ENCODE results near the gene ACTN1.

ACTN1 gene

DNA sequence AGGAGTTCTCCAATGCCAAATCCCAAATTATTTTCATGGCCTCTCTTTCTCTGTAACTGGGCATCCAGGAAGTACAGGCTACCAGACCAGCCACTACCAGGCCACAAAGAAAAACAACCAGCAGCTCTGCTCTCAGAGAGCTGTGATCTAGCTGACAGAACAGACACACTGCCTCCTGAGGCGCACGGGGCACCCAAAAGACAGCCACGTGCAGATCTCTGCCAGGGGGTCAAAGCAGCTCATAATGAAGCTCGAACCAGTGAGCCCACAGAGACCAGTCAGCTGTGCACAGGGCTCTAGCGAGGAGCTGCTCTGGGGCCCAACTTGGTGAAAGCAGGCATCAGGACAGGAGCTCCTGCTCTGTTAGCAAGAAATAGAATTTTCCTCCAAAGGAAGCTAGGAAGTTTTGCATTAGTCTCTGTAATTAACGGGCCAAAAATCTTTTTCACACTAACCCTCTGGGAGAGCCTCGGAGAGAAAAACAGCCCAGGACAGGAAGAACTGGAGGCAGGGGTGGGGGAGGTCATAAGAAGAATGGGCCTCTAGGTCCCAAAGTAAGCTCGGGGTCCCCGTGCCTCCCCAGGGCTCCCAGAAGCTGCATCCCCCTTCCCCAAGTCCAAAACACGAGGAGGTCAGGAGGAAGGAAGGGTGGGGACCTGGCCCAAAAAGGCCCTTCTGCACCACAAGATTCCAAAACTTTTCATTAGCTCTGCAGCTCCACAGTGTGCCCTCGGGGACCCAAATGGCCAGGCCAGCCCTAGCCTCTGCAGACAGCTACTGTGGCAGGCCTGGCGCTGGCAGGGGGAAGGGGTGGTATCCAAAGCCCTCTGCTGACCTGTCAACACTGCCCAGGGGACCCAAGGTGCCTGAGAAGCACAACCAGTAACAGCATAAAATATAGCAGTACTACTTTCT is 30.2 kb downstream of the ACTN1 start:
- DNase-seq = no peak

DNA sequence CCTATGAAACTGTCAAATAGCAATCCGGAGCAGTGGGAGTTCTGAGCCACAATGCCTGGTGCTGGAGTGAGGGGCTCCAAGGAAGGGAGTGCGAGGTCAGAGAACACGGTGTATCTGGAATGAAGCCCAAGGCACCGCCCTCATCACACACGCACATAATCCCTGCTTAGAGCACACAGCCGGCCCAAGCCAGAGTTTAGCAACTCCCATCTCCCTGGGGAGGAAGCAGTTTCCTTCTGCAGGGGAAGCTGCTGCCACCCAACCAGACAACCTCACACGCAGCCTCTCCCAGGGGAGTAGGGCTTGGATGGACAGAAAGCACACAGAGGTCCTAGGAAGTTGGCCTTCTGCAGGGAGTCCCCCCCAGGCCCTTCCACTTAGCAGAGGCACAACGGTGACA is 31.3 kb downstream of the ACTN1 start:
- DNase-seq = no peak

- DNase-seq = no peak
Measured at GRCh38 chr14:68946489-68946822, 32.6 kb downstream of the ACTN1 start.

DNA sequence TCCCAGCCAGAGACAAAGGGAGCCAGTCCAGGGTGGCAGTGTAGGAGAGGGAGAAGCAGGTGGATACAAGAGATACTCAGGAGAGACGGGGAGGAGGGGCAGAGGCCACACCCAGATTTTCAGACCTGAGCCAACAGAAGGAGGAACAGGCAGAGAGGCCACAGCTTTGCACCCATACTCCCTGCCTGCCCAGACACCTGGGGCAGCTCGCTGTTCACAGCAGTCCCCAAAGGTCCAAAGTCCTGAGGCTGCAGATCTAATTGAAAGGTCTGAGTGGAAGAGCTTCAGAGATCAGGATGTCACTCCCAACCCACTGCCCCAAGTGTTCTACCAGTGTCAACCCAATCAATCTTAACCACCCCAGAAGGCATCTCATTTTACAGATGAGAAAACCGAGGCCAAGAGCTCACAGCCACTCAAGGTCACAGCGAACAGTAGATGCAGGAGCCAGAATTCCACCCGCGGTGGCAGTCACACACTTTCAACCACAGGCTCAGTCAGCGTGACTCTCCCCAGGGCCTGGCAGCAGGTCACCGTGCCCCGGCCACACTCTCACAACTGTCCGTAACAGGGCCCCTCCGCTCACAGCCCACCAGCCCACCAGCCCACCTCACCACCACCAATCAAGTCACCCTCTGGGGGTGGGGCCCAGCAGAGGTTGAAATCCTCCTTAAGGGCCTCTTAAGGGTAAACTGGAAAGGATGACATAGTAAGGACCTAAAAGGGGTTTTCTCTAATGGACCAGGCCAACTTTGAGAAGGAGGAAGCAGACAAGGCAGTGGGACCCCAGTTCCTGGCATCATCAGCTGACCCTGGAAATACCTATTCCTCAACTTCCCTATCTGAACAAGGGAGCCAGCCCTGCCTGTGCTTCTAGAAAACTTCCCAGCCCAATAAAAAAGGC is 33.3 kb downstream of the ACTN1 start:
- DNase-seq = peak; percentile 43 to 49

GRCh38 chr14:68945190-68945584 is 33.9 kb downstream of the ACTN1 start:
- DNase-seq = no peak

DNA sequence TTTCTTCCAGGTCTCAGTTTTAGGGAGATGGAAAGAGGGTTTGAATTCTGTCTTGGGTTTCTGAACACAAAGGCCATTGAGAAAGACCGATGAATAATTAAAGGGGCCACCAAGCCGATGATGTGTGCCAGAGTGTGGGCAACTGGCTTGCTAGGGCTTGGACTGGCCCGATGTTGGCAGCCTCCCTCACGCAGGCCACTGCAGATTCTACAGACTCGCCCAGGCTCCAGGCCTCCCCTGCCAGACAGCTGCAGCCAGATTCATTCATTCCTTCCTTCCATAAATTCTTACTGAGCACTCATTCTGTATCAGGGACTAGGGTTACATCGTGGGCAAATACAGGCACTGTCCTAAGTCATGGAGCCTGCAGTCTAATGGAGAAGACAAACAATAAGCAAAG is 34.9 kb downstream of the ACTN1 start:
- no peak for DNase-seq

DNA sequence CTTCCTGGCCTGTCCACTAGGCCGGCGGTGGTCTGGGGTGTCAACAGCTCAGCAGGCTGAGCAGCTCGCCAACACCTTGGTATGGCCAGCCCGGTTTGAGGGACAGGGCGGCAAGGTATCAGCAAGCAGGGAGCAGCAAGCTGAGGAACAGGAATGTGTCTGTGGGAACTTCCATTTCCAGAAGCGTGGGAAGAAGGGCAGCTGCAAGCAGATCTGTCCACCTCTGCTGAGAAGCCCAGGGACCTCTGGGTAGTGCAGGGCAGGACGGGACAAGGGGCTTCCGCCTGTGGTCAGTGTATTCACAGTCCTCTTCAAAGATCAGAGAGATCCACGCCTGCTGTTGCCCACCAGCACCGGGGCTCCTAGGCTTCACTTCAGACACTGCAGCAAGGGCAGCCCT is 36.0 kb downstream of the ACTN1 start:
- DNase-seq = no peak

DNA sequence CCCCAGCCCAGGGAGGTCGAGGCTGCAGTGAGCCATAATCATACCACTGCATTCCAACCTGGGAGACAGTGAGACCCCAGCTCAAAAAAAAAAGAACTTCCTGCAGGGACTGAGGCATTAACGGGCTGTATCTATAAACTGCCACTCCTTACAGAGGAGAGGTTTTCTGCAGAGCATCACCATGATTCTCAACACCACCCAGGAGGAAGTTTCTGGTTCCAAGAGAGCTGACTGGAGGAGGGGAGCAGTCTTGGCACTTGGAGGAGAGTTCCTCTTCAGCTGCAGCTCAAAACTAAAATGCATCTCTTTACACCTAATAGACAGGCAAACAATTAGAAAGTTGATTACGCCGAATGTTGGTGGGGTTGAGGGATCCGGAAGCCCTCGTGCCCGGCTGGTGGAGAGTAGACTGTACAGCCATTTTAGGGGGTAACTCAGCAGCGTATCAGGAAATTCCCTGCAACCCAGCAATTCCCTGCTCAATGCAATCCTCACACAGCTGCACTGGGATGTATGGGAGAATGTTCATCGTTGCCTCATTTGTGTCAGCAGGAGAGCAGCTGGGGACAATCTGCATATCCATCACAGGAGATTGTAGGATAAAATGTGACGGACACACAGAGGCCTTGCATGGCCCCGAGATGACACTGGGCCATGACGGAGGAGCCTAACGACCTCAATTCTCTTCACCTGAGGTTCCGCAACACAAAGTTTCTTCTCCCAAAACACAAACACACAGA is 36.6 kb downstream of the ACTN1 start:
- no peak for DNase-seq

DNA sequence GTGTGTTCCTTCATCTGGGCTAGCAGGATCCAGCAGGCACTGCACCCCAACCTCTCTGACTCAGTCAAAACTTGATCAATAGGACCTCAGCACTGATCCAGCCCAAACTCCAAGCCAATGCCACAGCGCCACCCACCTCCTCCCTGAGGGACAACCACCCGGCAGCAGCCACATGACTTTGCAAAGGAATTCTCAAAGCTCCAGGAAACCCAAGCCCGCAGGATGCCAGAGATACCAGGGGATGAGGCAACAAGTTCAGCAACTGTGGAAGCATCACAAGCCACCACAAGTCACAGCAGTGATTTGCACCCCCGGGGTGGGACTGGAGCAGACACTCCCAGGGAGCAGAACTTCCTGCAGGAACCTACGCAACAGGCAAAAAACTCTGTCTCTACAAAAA is 37.3 kb downstream of the ACTN1 start:
- no peak for DNase-seq

- no peak for DNase-seq
Measured at GRCh38 chr14:68940614-68941185, 38.4 kb downstream of the ACTN1 start.

DNA sequence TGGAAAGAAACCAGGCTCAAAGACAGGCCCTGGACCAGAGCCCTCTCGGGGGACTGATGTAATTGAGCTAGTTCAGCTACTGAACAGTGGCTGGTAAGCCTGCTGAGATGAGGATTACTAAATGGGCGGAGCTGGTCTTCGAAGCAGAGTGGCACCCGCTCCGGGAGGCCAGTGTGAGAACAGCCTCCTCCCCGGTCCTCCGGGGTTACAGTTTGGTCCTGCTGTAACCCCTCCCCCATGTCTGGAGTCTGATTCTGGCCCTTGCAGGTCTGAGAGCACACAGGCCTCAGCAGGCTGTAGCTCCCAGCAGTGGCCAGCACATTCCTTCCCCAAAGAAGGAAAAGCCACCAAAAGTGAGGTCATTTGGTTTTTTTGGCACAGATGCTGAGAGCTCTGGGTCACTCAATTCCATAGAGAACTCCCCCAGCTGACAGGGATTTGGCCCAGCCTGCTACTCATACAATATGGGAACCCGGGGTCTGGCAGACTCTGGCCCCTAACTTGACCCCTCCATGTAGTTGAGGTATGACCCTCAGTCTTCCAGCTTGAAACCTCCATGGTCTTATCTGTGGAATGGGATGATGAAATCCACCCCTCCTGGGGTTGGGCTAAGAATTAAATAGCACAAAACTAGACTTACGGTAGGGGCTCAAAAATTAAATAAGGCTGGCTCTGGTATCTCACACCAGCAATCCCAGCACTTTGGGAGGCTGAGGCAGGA is 39.0 kb downstream of the ACTN1 start:
- DNase-seq = no peak

DNA sequence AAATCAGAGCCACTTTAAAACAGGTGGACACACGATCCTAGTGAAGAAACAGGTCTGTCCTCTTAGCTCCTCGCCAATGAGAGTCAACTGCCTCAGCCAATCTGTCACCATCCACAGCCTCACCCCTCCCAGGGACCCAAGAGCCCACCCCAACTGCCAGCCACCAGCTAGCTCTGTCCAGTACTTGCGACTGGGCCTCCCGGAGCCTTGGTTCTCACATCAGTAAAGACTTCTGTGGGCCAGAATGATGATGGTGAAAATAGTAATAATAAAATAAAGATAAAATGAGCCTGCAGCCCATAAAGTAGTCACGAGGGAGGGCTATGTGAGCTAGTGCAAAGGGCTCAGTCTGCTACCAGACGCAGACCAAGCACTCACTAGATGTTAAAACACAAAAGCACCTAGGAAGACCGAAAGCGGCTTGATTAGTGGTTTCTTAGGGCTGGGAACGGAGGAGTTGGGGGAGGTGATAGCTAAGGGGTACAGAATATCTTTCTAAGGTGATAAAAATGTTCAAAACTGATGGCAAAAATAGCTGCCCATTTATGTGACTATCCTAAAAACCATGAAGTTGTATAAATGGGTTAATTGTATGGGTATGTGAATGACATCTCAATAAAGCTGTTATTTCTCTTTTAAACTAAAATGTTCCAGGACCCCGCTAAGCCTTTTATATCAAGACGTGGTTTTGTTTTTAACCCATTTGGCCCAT is 39.8 kb downstream of the ACTN1 start:
- DNase-seq = no peak

DNA sequence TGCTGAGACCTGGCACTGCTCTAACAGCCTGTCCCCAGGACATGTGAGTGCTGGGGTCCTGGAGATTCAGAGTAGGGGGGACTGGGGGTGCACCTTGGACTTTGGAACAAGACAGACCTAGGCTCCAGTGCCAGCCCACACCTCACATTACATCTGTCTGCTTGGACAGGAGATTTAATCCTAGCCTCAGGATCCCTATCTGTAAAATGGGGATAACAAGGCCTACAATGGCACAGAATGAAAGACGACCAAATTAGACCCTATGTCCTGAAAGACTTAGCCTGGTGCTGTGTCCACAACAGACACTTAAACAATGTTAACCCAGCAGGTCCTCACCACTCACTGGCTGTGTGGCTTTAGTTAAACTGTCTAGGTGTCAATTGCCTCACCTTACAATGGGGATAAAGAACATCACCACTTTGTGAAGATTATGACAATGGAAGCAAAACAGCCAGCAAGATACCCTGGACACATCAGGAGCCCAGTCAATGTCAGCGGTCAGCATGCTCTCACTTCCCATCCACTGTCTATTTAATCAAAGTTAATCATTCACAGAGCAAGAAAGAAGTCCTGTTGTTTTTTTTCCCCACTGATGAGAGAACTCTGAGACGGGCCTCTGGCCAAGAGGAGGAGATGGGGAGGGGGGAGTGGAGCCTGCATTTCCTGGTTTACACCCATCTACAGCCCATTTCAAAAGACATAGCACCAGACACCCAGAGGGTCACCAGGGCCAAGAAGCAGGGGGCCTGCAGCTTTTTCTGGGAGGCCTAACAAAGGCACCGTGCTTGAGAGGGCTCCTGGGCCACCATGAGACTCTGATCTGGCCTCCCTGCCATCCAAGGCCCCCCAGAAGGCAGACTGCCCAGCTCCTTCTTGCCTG is 40.6 kb downstream of the ACTN1 start:
- no peak for DNase-seq

- peak in 1 of 2 experiments; percentile 48 for DNase-seq
Measured at GRCh38 chr14:68937471-68938270, 41.4 kb downstream of the ACTN1 start.

DNA sequence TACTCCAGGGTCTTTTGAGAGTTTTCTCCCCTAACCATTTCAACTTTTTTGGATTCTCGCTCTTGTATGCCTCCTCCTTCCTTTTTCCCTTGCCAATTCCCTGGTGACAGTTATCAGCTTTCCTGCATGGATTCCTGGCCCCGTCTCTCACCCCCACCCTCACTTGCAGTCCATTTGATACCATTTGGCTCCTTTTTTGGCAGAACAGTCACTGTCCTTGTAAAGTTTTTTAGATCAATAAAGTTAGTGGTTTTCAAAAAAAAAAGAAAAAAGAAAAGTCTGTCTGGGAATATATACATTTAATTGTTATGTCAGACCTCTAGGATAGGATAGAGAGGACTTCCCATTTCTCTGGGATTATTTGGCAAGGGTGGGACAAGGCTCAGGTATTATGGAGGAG is 42.1 kb downstream of the ACTN1 start:
- no peak for DNase-seq

DNA sequence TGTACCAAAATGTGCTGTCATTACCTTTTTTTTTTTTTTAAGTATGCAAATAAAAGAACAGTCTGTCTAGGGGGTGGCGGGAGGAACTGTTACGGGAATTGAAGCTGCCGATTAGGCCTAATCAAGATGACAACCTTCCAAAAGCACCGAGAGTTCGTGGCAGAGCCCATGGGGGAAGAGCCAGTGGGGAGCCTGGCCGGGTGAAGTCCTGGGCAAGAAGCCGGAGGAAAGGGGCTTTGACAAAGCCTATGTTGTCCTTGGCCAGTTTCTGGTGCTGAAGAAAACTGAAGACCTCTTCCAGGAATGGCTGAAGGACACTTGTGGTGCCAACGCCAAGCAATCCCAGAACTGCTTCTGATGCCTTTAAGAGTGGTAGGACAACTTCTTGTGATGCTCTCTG is 42.6 kb downstream of the ACTN1 start:
- no peak for DNase-seq

GRCh38 chr14:68935761-68936214 is 43.3 kb downstream of the ACTN1 start:
- DNase-seq = no peak

GRCh38 chr14:68934066-68934465 is 45.0 kb downstream of the ACTN1 start:
- DNase-seq = no peak

GRCh38 chr14:68932686-68933085 is 46.4 kb downstream of the ACTN1 start:
- no peak for DNase-seq

GRCh38 chr14:68932231-68932630 is 46.9 kb downstream of the ACTN1 start:
- no peak for DNase-seq
